Measurements from ENCODE around the gene FARS2.

FARS2 gene

GRCh38 chr6:5763871-5764270 lies 502.6 kb downstream of the FARS2 start:
- no peak for TF ChIP-seq CTCF (IDR thresholded peaks at IDR 0.05; ENCODE audit: low read depth, low read length)
- DNase-seq (ENCODE audit: low read depth, low spot score) = peak; percentile 57
- in situ Hi-C loops (cut with HindIII; ENCODE audit: low sequenced_read_pairs) = no loop called here
- no peak overlapping the region for H3K4me3 ChIP-seq (ENCODE audit: low read depth, low read length)

DNA sequence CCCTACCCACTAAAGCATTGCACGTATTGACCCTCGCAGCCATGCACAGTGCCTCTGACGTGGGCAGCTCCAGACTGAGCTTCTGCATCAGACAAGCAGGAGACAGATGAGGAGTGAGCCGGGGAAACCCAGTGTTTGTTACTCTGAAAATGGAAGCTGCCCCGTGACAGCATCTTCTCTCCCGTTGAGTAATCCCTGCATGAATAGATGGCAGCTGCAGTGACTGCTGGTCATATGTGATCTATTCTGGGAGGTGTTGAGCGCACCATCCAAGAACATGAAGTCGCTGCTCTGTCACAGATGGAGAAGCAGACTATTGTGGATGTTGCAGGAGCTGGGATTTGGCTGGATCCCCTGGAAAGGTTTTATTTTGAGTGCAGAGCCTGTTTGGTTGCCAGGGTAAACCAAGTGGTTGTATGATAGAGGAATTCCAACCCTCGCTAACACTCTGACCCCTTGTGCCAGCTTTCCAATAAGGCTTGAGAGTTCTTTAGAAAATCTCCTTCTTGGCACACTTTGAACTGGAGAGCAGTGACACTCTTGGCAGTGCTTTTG lies 503.2 kb downstream of the FARS2 start:
- no peak for TF ChIP-seq CTCF (IDR thresholded peaks at IDR 0.05; ENCODE audit: low read depth, low read length)
- H3K4me3 ChIP-seq (ENCODE audit: low read depth, low read length) = no peak overlapping the region
- DNase-seq (ENCODE audit: low read depth, low spot score) = peak; percentile 33
- in situ Hi-C loops (cut with HindIII; ENCODE audit: low sequenced_read_pairs) = no loop called here

GRCh38 chr6:5765141-5765760 lies 503.9 kb downstream of the FARS2 start:
- in situ Hi-C loops (cut with HindIII; ENCODE audit: low sequenced_read_pairs) = no loop called here
- H3K4me3 ChIP-seq (ENCODE audit: low read depth, low read length) = no peak overlapping the region
- DNase-seq (ENCODE audit: low read depth, low spot score) = no peak
- no peak for TF ChIP-seq CTCF (IDR thresholded peaks at IDR 0.05; ENCODE audit: low read depth, low read length)

- peak; percentile 51 for TF ChIP-seq CTCF (IDR thresholded peaks at IDR 0.05; ENCODE audit: low read depth, low read length)
- no peak overlapping the region for H3K4me3 ChIP-seq (ENCODE audit: low read depth, low read length)
- in situ Hi-C loops (cut with HindIII; ENCODE audit: low sequenced_read_pairs) = no loop called here
- DNase-seq (ENCODE audit: low read depth, low spot score) = no peak
Measured at GRCh38 chr6:5766260-5766659, 504.9 kb downstream of the FARS2 start.

DNA sequence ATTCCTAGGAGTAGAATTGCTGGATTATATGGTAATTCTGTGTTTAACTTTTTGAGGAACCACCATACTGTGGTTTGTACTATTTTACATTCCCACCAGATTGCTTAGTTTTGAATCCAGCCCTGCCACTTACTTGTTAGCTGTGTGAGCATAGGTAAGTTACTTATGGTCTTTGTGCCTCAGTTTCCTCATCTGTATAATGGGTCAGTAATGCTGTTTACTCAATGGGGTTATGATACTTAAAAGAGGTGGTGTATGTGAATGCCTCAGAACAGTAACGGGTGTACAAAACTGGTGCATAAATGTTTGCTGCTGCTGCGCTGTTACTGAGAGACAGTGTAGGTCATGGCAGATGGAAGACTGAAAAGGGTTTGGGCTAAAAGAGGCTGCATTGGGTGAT lies 506.2 kb downstream of the FARS2 start:
- no peak overlapping the region for H3K4me3 ChIP-seq (ENCODE audit: low read depth, low read length)
- in situ Hi-C loops (cut with HindIII; ENCODE audit: low sequenced_read_pairs) = no loop called here
- TF ChIP-seq CTCF (IDR thresholded peaks at IDR 0.05; ENCODE audit: low read depth, low read length) = no peak
- no peak for DNase-seq (ENCODE audit: low read depth, low spot score)

DNA sequence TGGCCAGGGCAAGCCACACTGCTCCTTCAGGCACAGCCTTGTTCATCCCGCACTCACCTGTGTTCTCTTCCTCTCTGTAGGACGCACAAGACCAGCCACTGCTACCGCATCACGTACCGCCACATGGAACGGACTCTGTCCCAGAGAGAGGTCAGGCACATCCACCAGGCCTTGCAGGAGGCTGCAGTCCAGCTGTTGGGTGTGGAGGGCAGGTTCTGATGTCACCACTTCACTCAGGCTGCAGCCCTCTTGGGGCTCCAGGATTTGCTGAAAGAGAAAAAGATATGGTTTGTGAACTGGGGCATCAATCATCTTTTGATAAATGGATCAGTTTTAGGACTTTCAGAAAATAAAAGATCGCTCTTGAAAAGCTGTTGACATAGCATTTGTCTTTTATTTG lies 509.9 kb downstream of the FARS2 start:
- in situ Hi-C loops (cut with HindIII; ENCODE audit: low sequenced_read_pairs) = no loop called here
- DNase-seq (ENCODE audit: low read depth, low spot score) = no peak
- no peak overlapping the region for H3K4me3 ChIP-seq (ENCODE audit: low read depth, low read length)
- TF ChIP-seq CTCF (IDR thresholded peaks at IDR 0.05; ENCODE audit: low read depth, low read length) = no peak

All from astrocyte of the spinal cord (primary cell).